HG02588 (cell line): ENCODE measurements around the gene CCDC14.
"Not testable (repeated sequence)": the region's sequence is repeated elsewhere in the genome, so short reads cannot be mapped to it uniquely, and the experiment has no call there.

Source experiments
- ATAC-seq: cut with Tn5 transposase; IDR thresholded peaks from one replicate; pipeline ENCODE4 v1.9.1; 2021; ENCODE audit warnings: mild to moderate bottlenecking, moderate library complexity; ENCODE audit not compliant: unreplicated experiment

Gene CCDC14

DNA sequence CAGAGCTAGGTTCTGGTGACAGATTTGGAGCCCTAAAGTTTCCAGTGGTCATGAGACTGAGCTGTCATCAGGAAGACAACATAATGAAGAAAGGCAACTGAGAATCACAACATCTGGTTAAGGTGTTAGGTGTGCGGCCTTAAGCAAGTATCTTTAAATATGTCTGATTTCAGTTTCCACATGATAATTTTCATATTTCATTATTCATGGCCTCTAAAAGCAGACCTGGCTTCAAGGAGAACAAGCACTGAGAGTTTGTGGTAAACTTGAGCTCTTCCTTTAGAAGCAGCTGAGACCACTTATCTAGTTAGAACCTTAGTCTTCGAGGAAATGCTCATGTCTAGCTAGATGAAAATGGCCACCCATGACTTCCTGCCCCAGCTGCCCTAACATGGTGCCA lies 51.2 kb downstream of the CCDC14 start:
- ATAC-seq: no peak

DNA sequence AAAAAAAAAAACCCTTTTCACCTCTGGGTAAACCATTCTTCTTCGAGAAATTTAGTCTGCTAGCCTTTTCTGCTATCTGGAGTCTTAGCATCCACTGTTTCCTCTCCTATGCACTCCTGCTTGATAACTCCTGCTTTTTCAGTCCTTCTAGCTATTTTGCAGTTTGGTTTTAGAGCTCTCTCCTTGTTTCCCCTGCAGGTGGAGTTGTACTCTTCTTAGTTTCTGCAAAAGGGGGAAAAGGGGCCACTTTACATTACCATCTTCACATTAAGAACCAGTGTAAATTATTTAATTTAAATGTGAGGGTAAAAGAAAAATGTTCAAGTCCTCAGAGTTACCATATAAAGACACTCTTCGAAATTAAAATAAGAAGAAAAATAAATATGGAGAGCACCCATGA lies 53.3 kb downstream of the CCDC14 start:
- no peak for ATAC-seq

DNA sequence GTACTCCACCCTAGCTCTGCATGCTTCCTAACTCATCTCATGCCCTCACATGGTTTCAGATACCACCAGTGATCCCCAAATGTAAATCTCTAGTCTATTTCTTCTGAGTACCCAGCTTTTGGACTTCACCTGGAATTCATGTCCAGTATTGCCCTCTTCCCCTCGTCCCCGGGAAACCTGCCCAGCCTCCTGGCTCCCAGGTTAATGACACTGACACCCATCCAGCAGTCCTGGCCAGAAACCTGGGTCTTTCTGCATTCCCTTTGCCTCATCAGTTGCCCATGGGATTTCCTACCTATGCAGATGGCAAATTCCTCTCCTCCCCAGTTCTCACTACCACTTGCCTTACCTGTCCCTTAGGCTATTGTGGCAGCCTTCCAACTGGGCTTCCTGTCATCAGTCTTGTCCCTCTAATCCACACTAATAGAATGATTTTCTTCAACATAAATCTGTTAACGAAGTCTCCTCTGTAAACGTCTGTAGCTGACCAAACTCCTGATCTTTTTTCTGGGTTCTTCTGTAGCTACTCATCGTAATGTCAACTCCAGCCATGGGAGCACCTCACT lies 61.6 kb downstream of the CCDC14 start:
- ATAC-seq: no peak

DNA sequence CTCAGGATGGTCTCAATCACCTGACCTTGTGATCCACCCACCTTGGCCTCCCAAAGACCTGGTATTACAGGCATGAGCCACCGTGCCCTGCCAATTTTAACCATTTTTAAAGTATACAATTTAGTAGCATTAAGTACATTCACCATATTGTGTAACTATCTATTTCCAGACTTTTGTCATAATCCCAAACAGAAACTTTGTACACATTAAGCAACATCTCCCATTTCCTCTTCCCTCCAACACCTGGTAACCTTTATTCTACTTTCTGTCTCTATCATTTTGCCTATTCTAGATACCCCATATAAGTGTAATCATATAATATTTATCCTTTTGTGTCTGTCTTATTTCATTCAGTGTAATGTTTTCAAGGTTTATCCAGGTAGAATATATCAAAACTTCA lies 68.0 kb downstream of the CCDC14 start:
- ATAC-seq: no peak

DNA sequence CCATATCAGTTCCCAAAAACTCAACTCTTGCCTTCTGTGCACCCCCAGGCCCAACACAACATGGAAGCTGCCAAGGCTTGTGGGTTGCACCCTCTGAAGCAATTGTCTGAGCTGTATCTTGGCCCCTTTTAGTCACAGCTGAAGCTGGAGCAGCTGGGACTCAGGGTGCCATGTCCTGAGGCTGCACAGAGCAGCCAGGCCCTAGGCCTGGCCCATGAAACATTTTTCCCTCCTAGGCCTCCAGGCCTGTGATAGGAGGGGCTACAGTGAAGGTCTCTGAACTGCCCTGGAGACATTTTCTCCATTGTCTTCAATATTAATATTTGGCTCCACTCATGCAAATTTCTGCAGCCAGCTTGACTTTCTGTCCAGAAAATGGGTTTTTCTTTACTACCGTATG lies 68.8 kb downstream of the CCDC14 start:
- no peak for ATAC-seq

DNA sequence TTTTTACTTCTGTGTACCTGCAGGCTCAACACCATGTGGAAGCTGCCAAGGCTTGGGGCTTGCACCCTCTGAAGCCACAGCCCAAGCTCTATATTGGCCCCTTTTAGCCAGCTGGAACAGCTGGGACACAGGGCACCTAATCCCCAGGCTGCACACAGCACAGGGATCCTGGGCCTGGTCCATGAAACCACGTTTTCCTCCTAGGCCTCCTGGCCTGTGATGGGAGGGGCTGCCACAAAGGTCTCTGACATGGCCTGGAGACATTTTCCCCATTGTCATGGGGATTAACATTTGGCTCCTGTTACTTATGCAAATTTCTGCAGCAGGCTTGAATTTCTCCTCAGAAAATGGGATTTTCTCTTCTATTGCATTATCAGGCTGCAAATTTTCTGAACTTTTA lies 70.0 kb downstream of the CCDC14 start:
- not testable (repeated sequence) for ATAC-seq

DNA sequence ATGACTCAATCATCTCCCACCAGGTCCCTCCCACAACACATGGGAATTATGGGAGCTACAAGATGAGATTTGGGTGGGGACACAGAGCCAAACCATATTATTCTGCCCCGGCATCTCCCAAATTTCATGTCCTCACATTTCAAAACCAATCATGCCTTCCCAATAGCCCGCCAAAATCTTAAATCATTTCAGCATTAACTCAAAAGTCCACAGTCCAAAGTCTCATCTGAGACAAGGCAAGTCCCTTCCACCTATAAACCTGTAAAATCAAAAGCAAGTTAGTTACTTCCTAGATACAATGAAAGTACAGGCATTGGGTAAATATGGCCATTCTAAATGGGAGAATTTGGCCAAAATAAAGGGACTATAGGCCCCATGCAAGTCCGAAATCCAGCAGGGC lies 70.9 kb downstream of the CCDC14 start:
- ATAC-seq: not testable (repeated sequence)

DNA sequence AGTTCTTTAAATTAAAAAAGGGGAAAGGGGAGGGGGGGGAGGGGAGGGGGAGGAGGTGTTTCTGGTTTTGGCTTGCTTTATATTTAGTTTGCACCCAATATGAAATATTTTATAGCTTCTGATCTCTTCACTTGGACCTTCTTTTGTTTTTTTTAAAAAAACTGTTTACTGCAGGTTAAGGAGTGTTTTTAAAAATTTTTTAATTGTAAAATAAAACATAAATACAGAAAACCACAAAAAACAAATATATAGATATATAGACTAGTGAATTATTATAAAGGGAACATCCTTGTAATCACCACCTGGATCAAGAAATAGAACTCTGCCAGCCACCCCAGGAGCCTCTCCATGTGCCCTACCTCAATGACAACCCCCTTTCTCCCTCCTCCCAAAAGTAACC lies 76.0 kb downstream of the CCDC14 start:
- no peak for ATAC-seq

DNA sequence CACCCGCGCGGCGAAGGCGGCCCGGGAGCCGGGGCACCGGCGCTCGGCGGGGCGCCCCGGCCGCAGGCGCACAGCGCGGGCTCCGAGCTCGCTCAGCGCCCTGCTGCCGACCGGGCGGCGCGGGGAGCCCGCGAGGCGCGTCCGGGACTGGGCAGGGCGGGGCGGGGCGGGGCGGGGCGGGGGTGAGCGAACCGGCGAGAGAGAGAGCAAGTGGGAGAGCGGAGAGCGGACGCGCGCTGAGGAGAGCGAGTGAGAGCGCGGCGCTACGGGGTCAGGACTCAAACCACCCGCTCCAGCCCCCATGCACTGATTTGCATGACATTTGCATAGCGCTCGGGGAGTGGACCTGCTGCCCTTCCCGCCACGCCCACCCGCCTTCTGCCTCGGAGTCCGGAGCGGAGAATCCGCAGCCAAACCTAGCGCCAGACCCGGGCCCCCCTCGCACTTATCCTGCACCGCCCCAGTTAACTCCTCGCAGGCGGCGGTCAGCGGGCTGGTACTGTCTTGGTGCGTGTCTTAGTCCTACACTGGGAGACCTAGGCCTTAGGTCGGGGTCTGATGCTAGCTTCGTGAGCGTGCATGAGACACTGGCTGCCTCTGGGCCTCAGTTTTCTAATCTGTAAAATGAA lies 76.7 kb downstream of the CCDC14 start, which contains the start of gene MYLK:
Gene MYLK (minus strand): TSS at position 130 of the 629 bp plus-strand sequence. CDS start 90,491 bp downstream, outside the sequence.
- peak; percentile 64 for ATAC-seq

DNA sequence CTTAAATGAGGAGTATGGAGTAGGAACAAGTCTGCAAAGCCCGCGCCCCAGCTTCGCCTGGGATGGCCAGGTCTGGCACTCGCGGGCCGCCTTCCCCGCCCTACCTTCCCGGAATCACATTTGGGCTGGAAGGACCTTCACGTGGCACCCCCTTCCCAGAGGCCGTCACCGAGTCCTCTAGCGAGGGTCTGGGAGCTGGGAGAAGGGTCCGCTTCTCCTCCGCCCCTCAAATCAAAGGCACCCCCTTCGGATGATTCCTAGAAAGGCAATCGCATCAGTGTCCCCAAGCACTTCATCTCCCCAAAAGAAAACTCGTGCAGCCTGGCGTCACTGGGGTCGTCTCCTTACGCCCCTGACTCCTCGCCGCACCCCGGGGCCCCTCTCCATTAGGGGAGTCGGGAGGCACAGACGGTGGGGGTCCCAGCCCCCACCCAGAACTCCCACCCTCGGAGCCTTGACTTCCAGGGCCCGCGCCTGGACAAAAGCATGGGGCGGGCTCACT lies 77.3 kb downstream of the CCDC14 start:
- no peak for ATAC-seq

DNA sequence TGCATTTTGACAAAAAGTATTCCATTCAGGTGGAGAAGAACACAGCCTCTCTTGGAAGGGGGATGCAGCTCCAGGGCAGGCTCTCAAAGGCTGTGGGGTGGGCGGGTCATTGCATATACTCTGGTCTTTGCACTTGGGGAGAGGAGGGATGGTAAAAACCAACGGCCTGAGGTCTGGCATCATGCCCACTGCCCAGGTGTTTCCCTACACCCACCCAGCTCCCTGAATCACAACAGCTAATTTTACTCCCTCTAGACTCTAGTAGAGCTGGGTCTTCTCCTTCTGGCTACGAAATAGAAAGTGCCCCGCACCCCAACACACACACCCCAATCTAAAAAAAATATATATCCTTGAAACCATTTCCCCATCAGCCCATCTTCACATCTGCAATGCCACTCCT lies 77.9 kb downstream of the CCDC14 start:
- ATAC-seq: no peak

DNA sequence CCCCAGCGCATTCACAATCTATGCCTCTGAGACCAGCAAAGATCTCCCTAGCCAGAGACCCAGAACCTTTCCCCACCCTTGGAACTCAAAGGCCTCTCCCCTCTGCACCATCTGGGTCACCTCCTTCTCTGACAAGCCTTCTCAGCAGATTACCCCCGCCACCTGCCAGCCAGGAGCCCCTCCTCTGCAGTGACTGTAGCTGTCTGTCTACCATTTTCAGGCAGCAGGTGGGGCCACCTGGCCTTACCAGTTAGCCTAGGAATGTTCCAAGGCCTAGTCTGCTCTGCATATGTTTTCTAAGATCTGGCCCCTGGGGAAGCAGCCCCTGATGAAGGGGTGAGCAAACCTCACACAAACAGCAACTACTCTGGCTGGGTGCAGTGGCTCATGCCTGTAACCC lies 79.3 kb downstream of the CCDC14 start:
- ATAC-seq: no peak

DNA sequence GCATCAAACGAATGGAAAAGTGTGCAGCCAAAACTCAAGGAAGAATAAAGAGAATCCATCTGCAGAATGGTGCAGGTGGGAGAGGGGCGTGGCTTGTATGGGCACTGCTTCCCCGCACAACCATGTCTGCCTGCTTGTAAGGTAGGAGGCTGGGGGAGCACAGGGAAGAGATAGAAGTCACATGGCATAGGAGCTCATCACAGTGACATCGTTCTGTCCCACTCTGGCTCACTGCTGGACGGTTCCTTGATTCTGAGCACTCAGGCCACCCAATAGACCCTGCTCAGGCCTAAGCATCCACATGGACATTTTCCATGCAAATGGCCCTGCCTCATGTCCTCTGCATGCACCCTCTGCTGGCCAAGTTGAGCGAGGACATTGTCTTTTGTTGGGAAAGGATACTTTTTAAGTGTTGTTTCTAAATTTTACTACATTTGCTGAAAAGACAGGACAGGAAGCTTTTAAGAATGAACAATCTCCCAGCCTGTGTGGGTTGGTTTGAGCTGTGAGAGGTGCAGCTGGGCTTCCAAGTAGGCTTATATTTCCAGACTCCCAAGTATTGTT lies 79.9 kb downstream of the CCDC14 start:
- ATAC-seq: no peak

DNA sequence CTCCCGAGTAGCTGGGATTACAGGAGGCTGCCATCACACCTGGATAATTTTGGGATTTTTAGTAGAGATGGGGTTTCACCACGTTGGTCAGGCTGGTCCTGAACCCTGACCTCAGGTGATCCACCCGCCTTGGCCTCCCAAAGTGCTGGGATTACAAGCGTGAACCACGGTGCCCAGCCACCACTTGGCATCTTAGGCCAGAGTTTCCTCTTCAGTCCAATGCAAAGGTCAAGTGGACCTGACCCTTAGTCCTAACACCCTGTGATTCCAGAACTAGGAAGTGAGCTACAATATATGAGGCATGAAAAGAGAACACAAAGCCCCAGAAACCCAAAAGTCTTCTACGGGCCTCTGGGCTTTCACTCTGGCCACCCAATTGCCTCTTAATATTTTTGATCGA lies 82.2 kb downstream of the CCDC14 start:
- ATAC-seq: no peak

DNA sequence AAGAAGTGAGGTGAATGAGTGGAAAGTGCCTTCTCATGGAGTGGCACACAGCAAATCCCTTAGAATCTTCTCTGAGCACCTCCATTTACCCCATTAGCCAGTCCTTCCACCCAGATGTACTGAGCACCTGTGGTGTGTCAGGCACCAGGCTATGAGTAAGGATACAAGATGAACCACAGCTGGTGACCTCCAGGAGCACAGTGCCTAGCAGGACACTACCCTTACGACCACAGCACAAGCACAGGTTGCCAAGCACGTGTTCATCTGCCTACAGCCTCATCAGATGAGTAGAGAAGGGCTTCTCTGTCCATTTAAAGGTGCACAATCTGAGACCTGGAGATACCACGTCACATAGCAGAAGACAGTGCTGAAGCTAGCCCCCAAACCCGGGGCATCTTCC lies 83.1 kb downstream of the CCDC14 start:
- no peak for ATAC-seq

DNA sequence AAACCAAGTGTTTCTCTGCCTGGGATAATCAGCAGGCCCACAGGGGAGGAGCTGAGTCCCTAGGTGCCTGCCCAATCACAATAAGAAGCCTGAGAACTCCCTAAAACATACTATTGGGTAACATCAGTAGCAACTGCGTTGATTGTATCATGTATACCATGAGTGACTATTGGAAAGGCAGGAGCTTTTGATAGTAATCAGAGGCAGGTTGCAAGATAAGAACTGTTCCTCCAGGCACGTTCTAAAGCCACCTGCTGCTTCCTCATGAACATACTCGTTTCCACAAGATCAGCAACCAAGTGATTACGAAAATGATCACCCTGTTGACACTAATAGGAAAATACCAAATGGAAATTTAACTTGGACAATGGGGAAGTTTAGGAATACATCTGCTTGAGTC lies 83.6 kb downstream of the CCDC14 start:
- ATAC-seq: no peak

DNA sequence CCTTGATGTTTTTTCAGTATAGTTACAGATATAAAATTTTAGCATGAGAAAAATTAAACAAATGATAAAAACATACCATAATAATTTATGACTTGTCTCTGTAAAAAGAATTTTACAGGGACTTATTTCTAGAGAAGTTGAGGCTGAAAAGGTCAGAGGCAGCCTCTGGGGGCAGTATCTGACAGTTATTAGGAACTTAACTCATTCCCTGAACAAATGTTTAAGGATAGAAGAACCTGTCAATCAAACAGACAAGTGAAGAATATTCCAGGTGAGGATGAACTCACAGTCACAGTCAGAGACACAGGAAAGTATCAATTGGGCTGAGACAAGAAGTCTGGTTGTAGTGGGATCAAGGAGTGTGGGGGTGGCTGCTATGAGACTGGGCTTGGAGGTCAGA lies 84.2 kb downstream of the CCDC14 start:
- no peak for ATAC-seq

DNA sequence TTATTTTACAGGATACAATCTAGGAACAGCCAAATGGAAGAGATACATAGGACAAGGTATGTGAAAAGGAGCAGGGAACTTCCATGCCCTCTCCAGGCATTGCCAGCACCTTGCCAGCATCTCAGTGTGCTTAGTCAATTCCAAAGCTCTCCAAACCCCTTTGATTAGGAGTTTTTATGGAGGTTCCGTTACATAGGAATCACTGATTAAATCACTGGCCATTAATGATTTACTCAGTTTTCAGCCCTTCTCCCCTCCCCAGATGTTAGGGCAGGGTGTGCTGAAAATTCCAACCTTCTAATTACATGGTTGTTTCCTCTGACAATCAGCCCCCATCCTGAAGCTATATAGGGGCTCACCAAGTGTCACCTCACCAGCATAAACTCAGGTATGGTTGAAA lies 88.4 kb downstream of the CCDC14 start:
- ATAC-seq: no peak

DNA sequence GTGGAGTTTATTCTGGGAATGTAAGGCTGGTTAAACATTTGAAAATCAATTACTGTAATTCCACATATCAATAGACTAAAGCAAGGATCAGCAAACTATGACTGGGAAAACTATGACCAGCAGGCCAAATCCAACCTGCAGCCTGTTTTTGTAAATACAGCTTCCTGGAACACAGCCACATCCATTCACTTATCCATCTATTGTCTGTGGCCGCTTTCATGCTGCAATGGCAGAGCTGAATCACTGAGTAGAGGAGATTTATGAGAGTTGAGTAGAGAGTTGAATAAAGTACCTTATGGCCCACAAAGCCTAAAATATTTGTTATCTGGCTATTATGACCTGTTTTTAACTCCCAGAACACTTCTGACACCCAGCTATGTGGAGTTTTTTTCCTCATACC lies 89.1 kb downstream of the CCDC14 start:
- ATAC-seq: no peak

DNA sequence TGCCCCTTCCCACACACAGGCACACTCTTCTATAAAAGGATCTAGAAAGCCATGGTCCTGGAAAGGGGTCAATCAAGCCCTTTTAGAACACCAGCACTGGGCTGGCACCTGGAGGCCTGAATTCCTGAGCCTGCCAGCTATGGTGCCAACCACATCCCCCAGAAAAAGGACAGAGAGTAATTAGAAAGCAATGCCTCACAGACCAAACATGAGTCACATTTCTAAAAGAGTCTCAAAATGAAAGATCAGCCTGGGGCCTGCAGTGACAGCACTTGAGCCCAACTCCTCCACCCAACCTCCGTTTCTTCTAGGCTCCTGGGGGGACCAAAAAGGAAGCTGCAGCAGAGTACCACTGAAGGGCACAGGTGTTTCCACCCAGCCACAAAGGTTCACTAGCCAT lies 91.0 kb downstream of the CCDC14 start:
- no peak for ATAC-seq

DNA sequence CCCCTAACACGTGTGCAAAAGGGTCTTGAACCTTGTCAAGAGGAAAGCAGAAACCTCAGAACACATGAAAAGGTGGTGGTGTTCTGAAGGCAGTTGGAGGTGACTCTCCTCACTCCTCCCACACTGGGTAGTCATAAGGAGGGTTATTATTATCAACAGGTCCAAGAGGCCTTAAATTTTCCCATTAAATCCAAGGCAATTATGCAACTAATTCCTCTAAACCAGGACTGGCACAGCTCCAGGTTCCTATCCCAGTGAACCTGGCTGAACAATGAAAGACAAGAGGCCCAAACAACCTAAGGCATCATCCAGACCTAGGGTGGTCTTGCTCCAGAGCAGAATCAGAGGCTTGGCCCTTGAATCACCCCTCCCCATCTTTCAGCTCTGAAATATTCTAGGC lies 91.9 kb downstream of the CCDC14 start:
- ATAC-seq: no peak

DNA sequence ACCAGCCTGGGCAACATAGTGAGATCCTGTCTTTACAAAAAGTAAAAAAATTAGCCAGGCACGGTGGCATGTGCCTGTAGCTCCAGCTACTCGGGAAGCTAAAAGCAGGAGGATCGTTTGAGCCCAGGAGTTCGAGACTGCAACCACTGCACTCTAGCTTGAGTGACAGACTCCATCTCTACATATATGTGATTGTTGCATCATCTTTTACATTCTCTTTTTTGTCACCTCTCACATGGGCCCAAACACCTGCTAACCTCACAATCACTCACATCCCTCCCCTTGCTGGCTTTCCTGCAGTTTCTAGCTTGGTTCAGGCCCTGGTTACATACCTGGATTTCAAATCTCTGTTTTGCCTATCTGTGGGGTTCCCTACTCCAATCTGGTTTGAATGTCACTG lies 96.3 kb downstream of the CCDC14 start:
- no peak for ATAC-seq
